Epithelial cell of proximal tubule (primary cell): ENCODE measurements around the gene SRGAP3. TPM values are rescaled to one million over a fixed set of nuclear protein-coding genes. Genes with fewer than 3 reads are reported as not detected.
A peak's percentile ranks its signal among the peaks of the same experiment; 100 is the strongest.

Experiments
- DNase-seq: peaks from one replicate; pipeline ENCODE4 v3.0.0-alpha.2; 2011; ENCODE audit warnings: low read depth
- H3K4me3 ChIP-seq: 2 replicates; pipeline ENCODE4 v1.5.1; 2011; ENCODE audit warnings: low read depth, mild to moderate bottlenecking, low read length
- total RNA-seq: library from RNA; depleted of rRNA; stranded (reverse); fragments of >200 nt; gene quantifications from 2 replicates; pipeline ENCODE4 v1.2.3, GENCODE V29; 2015
- TF ChIP-seq, protein P1 (sequence below): conservative IDR thresholded peaks from 2 replicates; pipeline ENCODE4 v1.5.1; 2012; ENCODE audit warnings: low read depth, mild to moderate bottlenecking, low read length

The SRGAP3 gene
- total RNA-seq, 1 donor from 2014 or later: 3.4 TPM

DNA sequence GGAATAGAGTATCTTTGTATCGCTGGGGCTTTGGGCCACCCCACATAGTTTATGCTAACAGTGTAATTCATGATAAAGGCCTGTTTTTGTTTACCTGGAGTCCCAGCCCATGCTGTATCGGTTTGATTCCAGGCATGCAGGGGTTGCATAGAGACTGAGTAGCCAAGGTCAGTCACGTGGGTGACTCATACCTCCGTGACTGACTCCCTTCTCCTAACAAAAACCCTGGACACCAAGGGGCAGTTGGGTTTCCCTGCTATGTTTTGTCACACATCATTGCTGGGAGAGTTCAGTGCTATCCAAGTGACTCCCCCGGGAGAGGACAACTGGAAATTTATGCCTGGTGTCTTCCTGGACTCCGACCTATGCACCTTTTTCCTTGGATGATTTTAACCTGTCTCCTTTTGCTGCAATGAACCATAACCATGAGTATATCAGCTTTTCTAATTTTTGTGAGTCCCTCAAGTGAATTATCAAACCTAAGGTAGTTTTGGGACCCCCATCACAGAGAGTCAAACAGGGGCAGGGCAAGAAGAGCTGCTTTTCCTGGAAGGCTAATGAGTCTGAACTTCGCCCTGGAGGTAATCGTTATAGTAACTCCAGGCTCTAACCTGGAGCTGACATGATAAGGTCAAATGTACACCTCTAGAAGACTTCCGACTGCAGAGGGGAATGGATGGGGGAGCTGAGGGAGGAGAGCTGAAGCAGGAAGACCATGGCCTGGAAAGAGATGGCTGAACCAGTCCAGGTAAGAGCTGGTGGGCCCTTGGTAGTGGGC lies 57.0 kb downstream of the SRGAP3 start:
- TF ChIP-seq, protein P1, sequence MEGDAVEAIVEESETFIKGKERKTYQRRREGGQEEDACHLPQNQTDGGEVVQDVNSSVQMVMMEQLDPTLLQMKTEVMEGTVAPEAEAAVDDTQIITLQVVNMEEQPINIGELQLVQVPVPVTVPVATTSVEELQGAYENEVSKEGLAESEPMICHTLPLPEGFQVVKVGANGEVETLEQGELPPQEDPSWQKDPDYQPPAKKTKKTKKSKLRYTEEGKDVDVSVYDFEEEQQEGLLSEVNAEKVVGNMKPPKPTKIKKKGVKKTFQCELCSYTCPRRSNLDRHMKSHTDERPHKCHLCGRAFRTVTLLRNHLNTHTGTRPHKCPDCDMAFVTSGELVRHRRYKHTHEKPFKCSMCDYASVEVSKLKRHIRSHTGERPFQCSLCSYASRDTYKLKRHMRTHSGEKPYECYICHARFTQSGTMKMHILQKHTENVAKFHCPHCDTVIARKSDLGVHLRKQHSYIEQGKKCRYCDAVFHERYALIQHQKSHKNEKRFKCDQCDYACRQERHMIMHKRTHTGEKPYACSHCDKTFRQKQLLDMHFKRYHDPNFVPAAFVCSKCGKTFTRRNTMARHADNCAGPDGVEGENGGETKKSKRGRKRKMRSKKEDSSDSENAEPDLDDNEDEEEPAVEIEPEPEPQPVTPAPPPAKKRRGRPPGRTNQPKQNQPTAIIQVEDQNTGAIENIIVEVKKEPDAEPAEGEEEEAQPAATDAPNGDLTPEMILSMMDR: no peak
- DNase-seq: peak; percentile 30
- H3K4me3 ChIP-seq: no peak overlapping the region

DNA sequence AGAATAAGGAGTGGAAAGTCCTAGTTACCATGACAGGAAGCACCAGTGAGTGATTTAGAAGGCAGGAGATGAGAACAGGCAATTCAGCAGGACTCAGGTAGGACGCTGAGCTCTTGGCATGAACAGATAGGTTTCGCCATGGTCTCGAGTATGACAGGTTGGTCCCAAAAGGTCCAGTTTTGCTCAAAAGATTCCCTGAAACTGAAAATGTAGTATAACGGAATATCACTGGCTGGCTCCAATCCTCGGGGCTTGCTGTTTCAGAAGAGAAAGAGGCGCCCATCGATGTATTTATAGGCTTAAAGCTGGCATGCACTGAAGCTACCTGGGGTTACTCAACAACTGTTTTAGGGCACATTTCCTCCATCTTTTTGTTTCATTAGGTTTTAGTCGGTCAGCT lies 59.2 kb downstream of the SRGAP3 start:
- no peak for DNase-seq
- TF ChIP-seq, protein P1: no peak
- no peak overlapping the region for H3K4me3 ChIP-seq

DNA sequence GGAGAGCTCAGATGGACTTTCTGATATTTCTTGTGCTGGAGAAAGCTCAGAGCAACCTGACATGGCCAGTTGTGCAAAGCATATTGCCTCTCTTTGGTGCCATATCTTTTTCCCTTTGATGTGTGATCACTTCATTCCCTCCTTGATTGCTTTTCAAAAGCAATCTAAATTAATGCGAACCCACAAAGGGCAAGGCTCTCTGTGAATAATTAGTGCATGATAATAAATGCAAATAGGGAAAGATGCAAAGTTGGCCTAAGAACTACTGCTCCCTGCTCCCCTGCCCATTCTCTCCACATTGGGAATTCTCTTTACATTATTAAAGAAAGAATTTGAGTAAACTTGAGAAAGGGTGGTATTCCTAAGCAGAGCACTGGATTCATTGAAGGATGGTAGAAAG lies 60.9 kb downstream of the SRGAP3 start:
- no peak for DNase-seq
- TF ChIP-seq, protein P1: no peak
- no peak overlapping the region for H3K4me3 ChIP-seq

DNA sequence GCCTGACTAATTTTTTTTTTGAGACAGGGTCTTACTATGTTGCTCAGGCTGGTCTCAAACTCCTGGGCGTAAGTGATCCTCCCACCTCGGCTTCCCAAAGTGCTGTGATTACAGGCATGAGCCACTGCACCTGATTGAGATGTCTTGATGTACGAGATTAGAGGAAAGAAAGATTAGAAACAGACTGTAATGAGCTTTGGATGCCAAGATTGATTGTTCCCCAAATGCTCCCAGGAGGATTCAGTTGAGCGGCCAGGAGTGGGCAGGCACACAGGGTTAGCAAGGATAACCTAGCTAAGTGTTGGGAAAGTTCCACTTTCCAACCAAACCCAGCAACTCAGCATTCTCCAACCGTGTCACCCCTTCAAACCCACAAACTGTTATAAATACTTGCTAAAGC lies 63.7 kb downstream of the SRGAP3 start:
- TF ChIP-seq, protein P1: no peak

DNA sequence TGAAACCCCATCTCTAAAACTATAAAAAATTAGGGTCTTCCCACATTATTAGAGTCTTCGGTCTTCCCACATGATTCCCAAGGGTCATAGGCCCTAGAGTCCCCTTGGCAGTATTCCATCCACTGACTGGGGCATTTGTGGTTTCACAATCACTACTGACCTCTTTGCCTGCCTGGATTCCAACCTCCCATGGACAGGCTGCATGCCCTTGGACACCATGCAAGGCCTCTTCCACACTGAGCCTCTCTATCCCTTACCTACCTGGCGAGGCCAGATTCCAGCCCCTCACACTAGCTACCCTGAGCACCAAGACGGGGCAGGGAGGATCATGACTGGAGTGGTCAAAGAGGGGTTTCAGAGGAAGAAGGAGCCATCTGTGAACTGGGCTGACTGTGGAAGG lies 64.4 kb downstream of the SRGAP3 start:
- DNase-seq: no peak
- H3K4me3 ChIP-seq: no peak overlapping the region
- TF ChIP-seq, protein P1: no peak

More for the DNA sequence above, 63.7 kb downstream of the SRGAP3 start:
- DNase-seq: no peak
- H3K4me3 ChIP-seq: no peak overlapping the region

DNA sequence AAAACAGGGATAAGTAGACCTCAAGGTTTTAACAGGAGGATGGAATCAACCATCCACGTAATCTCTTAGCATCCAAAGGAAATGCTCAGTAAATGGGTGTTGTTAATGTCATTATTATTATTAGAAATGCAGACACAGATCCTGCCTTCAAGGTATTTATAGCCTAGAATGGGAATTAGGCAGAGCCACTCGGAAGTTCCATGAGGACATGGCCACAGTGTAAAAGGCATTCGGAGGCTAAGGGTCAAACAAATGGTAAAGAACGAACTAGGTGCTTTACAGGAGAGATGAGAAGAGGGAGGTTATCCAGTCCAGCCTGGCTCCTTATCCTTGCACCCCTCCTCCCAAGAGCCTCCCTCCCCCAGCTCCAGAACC lies 65.0 kb downstream of the SRGAP3 start:
- TF ChIP-seq, protein P1: no peak
- H3K4me3 ChIP-seq: no peak overlapping the region
- no peak for DNase-seq
